IMR-90 (cell line): ENCODE results near the gene RPN2. TPM values are rescaled to one million over a fixed set of nuclear protein-coding genes. Genes with fewer than 3 reads are reported as not detected.

Experiments used
- ATAC-seq: fragments of 200-7000 bp; cut with Tn5 transposase; 2 replicates; pipeline ENCODE4 v1.9.1; 2020; ENCODE audit warnings: low read depth, mild to moderate bottlenecking, moderate library complexity
- BruUV-seq: library from RNA; stranded (reverse); fragments of 400-500 nt; replicated peaks from 2 replicates; lab custom pipeline; 2021; lab: Mats Ljungman, UMichigan
- CTCF ChIA-PET: fragments of 300-600 bp; formaldehyde crosslinking; extraction: SDS; loops from one replicate; lab custom pipeline; 2021; ENCODE audit warnings: antibody characterized with exemption; lab: Yijun Ruan, JAX
- POLR2A ChIA-PET: fragments of 300-600 bp; sonication (Branson Sonifier 250); formaldehyde crosslinking; loops from one replicate; lab custom pipeline; 2022; ENCODE audit warnings: antibody characterized with exemption; ENCODE audit not compliant: unreplicated experiment; lab: Charles Lee
- DNase-seq: peaks from one replicate; pipeline ENCODE4 v3.0.0; 2013
- H2AFZ ChIP-seq: replicated peaks from 2 replicates; pipeline ENCODE3; 2013; ENCODE audit warnings: low read length, mild to moderate bottlenecking; ENCODE audit not compliant: poor library complexity
- H2AK5ac ChIP-seq: 2 replicates; pipeline ENCODE4 v1.6.1; 2013; ENCODE audit warnings: low read depth, low read length, inconsistent platforms
- H2AK9ac ChIP-seq: replicated peaks from 2 replicates; pipeline ENCODE3; 2013; ENCODE audit warnings: mild to moderate bottlenecking, low read depth, low read length, moderate library complexity; ENCODE audit not compliant: poor library complexity
- H2BK120ac ChIP-seq: 2 replicates; pipeline ENCODE4 v1.6.1; 2013; ENCODE audit warnings: low read depth, low read length, inconsistent platforms
- H2BK15ac ChIP-seq: 3 replicates; pipeline ENCODE4 v1.6.1; 2013; ENCODE audit warnings: low read depth, low read length, inconsistent platforms
- H2BK20ac ChIP-seq: 2 replicates; pipeline ENCODE4 v1.6.1; 2013; ENCODE audit warnings: low read depth, mild to moderate bottlenecking, inconsistent platforms, low read length, moderate library complexity
- H2BK5ac ChIP-seq: 2 replicates; pipeline ENCODE4 v1.6.1; 2013; ENCODE audit warnings: mild to moderate bottlenecking, low read depth, low read length, inconsistent platforms; ENCODE audit not compliant: poor library complexity, severe bottlenecking
- H3K14ac ChIP-seq: replicated peaks from 2 replicates; pipeline ENCODE4 v1.6.1; 2013; ENCODE audit warnings: low read depth, low read length, inconsistent platforms
- H3K18ac ChIP-seq: 2 replicates; pipeline ENCODE4 v1.6.1; 2013; ENCODE audit warnings: low read depth, low read length, control low read depth
- H3K23ac ChIP-seq: 2 replicates; pipeline ENCODE4 v1.6.1; 2013; ENCODE audit warnings: low read depth, low read length, inconsistent platforms
- H3K27ac ChIP-seq: 2 replicates; pipeline ENCODE4 v1.5.1; 2013; ENCODE audit warnings: mild to moderate bottlenecking, control low read depth, low read length; ENCODE audit not compliant: insufficient read depth
- H3K27me3 ChIP-seq: 2 replicates; pipeline ENCODE4 v1.6.1; 2013; ENCODE audit warnings: low read length; ENCODE audit not compliant: control insufficient read depth, insufficient read depth
- H3K36me3 ChIP-seq: 2 replicates; pipeline ENCODE4 v1.6.1; 2013; ENCODE audit warnings: low read length, mixed read lengths; ENCODE audit not compliant: control insufficient read depth, insufficient read depth
- H3K4ac ChIP-seq: 2 replicates; pipeline ENCODE4 v1.6.1; 2013; ENCODE audit warnings: low read depth, low read length, inconsistent platforms
- H3K4me1 ChIP-seq: 2 replicates; pipeline ENCODE4 v1.6.1; 2013; ENCODE audit warnings: low read length, mixed read lengths; ENCODE audit not compliant: control insufficient read depth, insufficient read depth
- H3K4me2 ChIP-seq: 2 replicates; pipeline ENCODE4 v1.6.1; 2013; ENCODE audit warnings: low read depth, mild to moderate bottlenecking, control low read depth, low read length, moderate library complexity
- H3K4me3 ChIP-seq: 2 replicates; pipeline ENCODE4 v1.5.1; 2013; ENCODE audit warnings: low read depth, mild to moderate bottlenecking, control low read depth, low read length, moderate library complexity; ENCODE audit not compliant: insufficient read depth
- H3K56ac ChIP-seq: 2 replicates; pipeline ENCODE4 v1.6.1; 2013; ENCODE audit warnings: low read length, inconsistent platforms; ENCODE audit not compliant: insufficient read depth; ENCODE audit errors: extremely low read depth
- H3K79me1 ChIP-seq, 2 experiments: 2 replicates each; pipeline ENCODE4 v1.6.1; 2013; ENCODE audit warnings: low read length in 2 of 2, inconsistent platforms in 1 of 2, low read depth in 1 of 2
- H3K9ac ChIP-seq: 2 replicates; pipeline ENCODE4 v1.6.1; 2013; ENCODE audit warnings: low read depth, low read length, control low read depth
- H3K9me1 ChIP-seq: 2 replicates; pipeline ENCODE4 v1.6.1; 2013; ENCODE audit warnings: low read length, inconsistent platforms; ENCODE audit not compliant: insufficient read depth
- H3K9me3 ChIP-seq: 2 replicates; pipeline ENCODE4 v1.6.1; 2013; ENCODE audit warnings: low read length; ENCODE audit not compliant: control insufficient read depth, insufficient read depth
- H4K20me1 ChIP-seq: 2 replicates; pipeline ENCODE4 v1.6.1; 2013; ENCODE audit warnings: low read length, inconsistent platforms; ENCODE audit not compliant: insufficient read depth
- H4K5ac ChIP-seq: 2 replicates; pipeline ENCODE4 v1.6.1; 2013; ENCODE audit warnings: mild to moderate bottlenecking, low read depth, low read length, control low read depth
- H4K8ac ChIP-seq, 2 experiments: 2 replicates each; pipeline ENCODE4 v1.6.1; 2013; ENCODE audit warnings: low read depth in 2 of 2, low read length in 2 of 2, control low read depth in 1 of 2, inconsistent platforms in 1 of 2
- H4K91ac ChIP-seq: 2 replicates; pipeline ENCODE4 v1.6.1; 2013; ENCODE audit warnings: low read depth, low read length, inconsistent platforms; ENCODE audit not compliant: insufficient read depth
- BHLHE40 ChIP-seq: fragments of 150-350 bp; IDR thresholded peaks from 2 replicates; pipeline ENCODE4 v1.6.1; 2016; ENCODE audit warnings: mild to moderate bottlenecking, low read depth, low read length
- CEBPB ChIP-seq: IDR thresholded peaks from 2 replicates; pipeline ENCODE4 v1.6.1; 2012; ENCODE audit warnings: low read depth, low read length, improper control_type of control experiment
- CHD1 ChIP-seq: IDR thresholded peaks from 2 replicates; pipeline ENCODE4 v1.6.1; 2012; ENCODE audit warnings: low read depth, low read length, improper control_type of control experiment
- ELK1 ChIP-seq: fragments of 150-350 bp; IDR thresholded peaks from 2 replicates; pipeline ENCODE4 v1.6.1; 2016; ENCODE audit warnings: low read depth, mild to moderate bottlenecking, low read length, moderate library complexity, borderline replicate concordance
- FOS ChIP-seq: fragments of 150-350 bp; IDR thresholded peaks from 2 replicates; pipeline ENCODE4 v1.6.1; 2016; ENCODE audit warnings: low read depth, low read length
- MAFK ChIP-seq: IDR thresholded peaks from 2 replicates; pipeline ENCODE4 v1.6.1; 2012; ENCODE audit warnings: low read depth, low read length, improper control_type of control experiment
- MAZ ChIP-seq: IDR thresholded peaks from 2 replicates; pipeline ENCODE4 v1.6.1; 2012; ENCODE audit warnings: low read depth, mild to moderate bottlenecking, low read length, improper control_type of control experiment, moderate library complexity, borderline replicate concordance
- NFE2L2 ChIP-seq: fragments of 150-350 bp; IDR thresholded peaks from 2 replicates; pipeline ENCODE4 v1.6.1; 2016; ENCODE audit warnings: low read depth, mild to moderate bottlenecking, low read length
- POLR2A ChIP-seq: IDR thresholded peaks from 2 replicates; pipeline ENCODE4 v1.6.1; 2012; ENCODE audit warnings: mild to moderate bottlenecking, low read depth, low read length
- RAD21 ChIP-seq: IDR thresholded peaks from 2 replicates; pipeline ENCODE4 v1.6.1; 2012; ENCODE audit warnings: low read length, improper control_type of control experiment
- RCOR1 ChIP-seq: IDR thresholded peaks from 2 replicates; pipeline ENCODE4 v1.6.1; 2012; ENCODE audit warnings: mild to moderate bottlenecking, low read length, improper control_type of control experiment; ENCODE audit not compliant: insufficient replicate concordance
- RFX5 ChIP-seq: IDR thresholded peaks from 2 replicates; pipeline ENCODE4 v1.8.0; 2012; ENCODE audit warnings: low read depth, mild to moderate bottlenecking, low read length, moderate library complexity
- SMC3 ChIP-seq: fragments of 150-350 bp; IDR thresholded peaks from 2 replicates; pipeline ENCODE4 v1.6.1; 2016; ENCODE audit warnings: low read depth, mild to moderate bottlenecking, antibody characterized with exemption, low read length, moderate library complexity
- USF2 ChIP-seq: fragments of 150-350 bp; IDR thresholded peaks from 2 replicates; pipeline ENCODE4 v1.6.1; 2017; ENCODE audit warnings: mild to moderate bottlenecking, antibody characterized with exemption, low read length, low read depth
- WGBS, 2 experiments: methylation state at CpG; one replicate each; pipeline versions ENCODE4 v1.1.5 to v1.1.7; 2013; ENCODE audit warnings: missing lambda C conversion rate in 2 of 2; ENCODE audit not compliant: insufficient read length in 1 of 2; ENCODE audit errors: extremely low coverage in 2 of 2; 5-methylcytosine and 5-hydroxymethylcytosine counted together
- dilution Hi-C: fragments of 300-500 bp; cut with HindIII; formaldehyde crosslinking; loops from one replicate; pipeline ENCODE4 v1.14.3; 2018; ENCODE audit warnings: low sequenced_read_pairs; ENCODE audit not compliant: unreplicated experiment
- in situ Hi-C: fragments of 300-500 bp; cut with MboI; formaldehyde crosslinking; loops from 3 replicates; pipeline ENCODE4 v1.14.3; 2019; ENCODE audit warnings: low sequenced_read_pairs, inconsistent platforms, mixed read lengths
- intact Hi-C: fragments of 100-400 bp; cut with micrococcal nuclease; formaldehyde crosslinking; loops from 2 replicates; pipeline ENCODE4 v1.10.0; 2022
- polyA plus RNA-seq, 3 experiments: library from polyadenylated mRNA; depleted of rRNA; stranded (reverse); fragments of >200 nt; gene quantifications; 2 replicates each; pipeline ENCODE4 v1.2.3, GENCODE V29; 2012; ENCODE audit warnings: low replicate concordance in 1 of 3
- total RNA-seq: library from RNA; depleted of rRNA; stranded (reverse); fragments of >200 nt; gene quantifications from 2 replicates; pipeline ENCODE4 v1.2.3, GENCODE V29; 2012
- TF ChIP-seq, protein P1 (sequence below): conservative IDR thresholded peaks from 2 replicates; pipeline ENCODE4 v1.5.1; 2012; ENCODE audit warnings: mild to moderate bottlenecking, low read depth, low read length, improper control_type of control experiment

The RPN2 gene
- total and polyA plus RNA-seq, 2 of the 4 experiments (the other 2 are of a cell fraction) = 305 to 481 TPM

- Histone ChIP-seq H3K18ac (no peak overlapping the region), H4K5ac (no peak overlapping the region), H3K27me3 (no peaks in the 10 kb centered on the region), H3K36me3 (peaks cover 70% of the 10 kb centered on the region), H3K4me1 (no peaks in the 10 kb centered on the region), H3K4me3 (no peak overlapping the region), H2BK5ac (no peak overlapping the region), H4K91ac (no peak overlapping the region), H3K9ac (no peak overlapping the region), H2AK5ac (no peak overlapping the region), H3K14ac (no peak overlapping the region), H3K27ac (no peak overlapping the region), H3K56ac (no peak overlapping the region), H2BK120ac (no peak overlapping the region), H4K20me1 (no peaks in the 10 kb centered on the region), H2BK15ac (no peak overlapping the region), H3K4me2 (no peak overlapping the region), H4K8ac (no peak overlapping the region), H3K79me1 (peaks cover 8 to 10% of the 10 kb centered on the region in 2 experiments; a peak in 3 of 4 replicates), H3K9me1 (no peaks in the 10 kb centered on the region; the same call in 1 of the 2 replicates), H2BK20ac (no peak overlapping the region), H3K9me3 (no peaks in the 10 kb centered on the region), H3K23ac (no peak overlapping the region), H2AFZ (no peak overlapping the region), H3K4ac (no peak overlapping the region), H2AK9ac (no peak overlapping the region)
- ChIA-PET CTCF (no interaction called here), POLR2A (no interaction called here)
- intact Hi-C loops = no loop called here
- ATAC-seq (no peak), DNase-seq (no peak)
- dilution Hi-C loops = no loop called here
- in situ Hi-C loops = no loop called here
- BruUV-seq = no TSS peak
- TF ChIP-seq CEBPB (no peak), FOS (no peak), RAD21 (no peak), CHD1 (no peak), RCOR1 (no peak), NFE2L2 (no peak), MAFK (no peak), POLR2A (no peak), MAZ (no peak), USF2 (no peak), BHLHE40 (no peak), ELK1 (no peak), SMC3 (no peak), RFX5 (no peak)
- TF ChIP-seq, protein P1, sequence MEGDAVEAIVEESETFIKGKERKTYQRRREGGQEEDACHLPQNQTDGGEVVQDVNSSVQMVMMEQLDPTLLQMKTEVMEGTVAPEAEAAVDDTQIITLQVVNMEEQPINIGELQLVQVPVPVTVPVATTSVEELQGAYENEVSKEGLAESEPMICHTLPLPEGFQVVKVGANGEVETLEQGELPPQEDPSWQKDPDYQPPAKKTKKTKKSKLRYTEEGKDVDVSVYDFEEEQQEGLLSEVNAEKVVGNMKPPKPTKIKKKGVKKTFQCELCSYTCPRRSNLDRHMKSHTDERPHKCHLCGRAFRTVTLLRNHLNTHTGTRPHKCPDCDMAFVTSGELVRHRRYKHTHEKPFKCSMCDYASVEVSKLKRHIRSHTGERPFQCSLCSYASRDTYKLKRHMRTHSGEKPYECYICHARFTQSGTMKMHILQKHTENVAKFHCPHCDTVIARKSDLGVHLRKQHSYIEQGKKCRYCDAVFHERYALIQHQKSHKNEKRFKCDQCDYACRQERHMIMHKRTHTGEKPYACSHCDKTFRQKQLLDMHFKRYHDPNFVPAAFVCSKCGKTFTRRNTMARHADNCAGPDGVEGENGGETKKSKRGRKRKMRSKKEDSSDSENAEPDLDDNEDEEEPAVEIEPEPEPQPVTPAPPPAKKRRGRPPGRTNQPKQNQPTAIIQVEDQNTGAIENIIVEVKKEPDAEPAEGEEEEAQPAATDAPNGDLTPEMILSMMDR = no peak
- WGBS, 2 experiments = no CpG with 5 or more reads among the region's 5 CpGs
These were observed 49.5 kb downstream of the RPN2 start for GRCh38 chr20:37228656-37229055.
